Spleen (tissue), 7 donors: ENCODE measurements around the gene PCCA.

ENCODE experiments used
- CTCF ChIP-seq, 11 experiments: fragments of 200-600 bp in 7 of 11; fragments of 450-650 bp in 4 of 11; sonication (generic) in 4 of 11; IDR thresholded peaks in 8 of 11; conservative IDR thresholded peaks in 3 of 11; 1 replicate in 7 of 11; 2 replicates in 4 of 11; pipeline versions ENCODE4 v1.4.0 to v1.8.0; 2016 to 2021; ENCODE audit warnings: antibody characterized with exemption in 11 of 11, inconsistent platforms in 4 of 11, mild to moderate bottlenecking in 1 of 11
- POLR2A ChIP-seq, 3 donors: fragments of 450-650 bp; IDR thresholded peaks; one replicate each; pipeline ENCODE4 v1.5.1; 2017; ENCODE audit warnings: antibody characterized with exemption in 3 of 3, mild to moderate bottlenecking in 1 of 3
- donor health status: DM: no; HTN: no; CAD: no; lungs with moderate emphysema.
- donor health status: DM: no; HTN: no; CAD: no.
- donor health status: DM: no; HTN: no; CAD: no.

GRCh38 chr13:100434010-100434763 is 345.3 kb downstream of the PCCA start:
- TF ChIP-seq CTCF (IDR thresholded peaks at IDR 0.05 in 8 of 11, conservative IDR thresholded peaks at IDR 0.05 in 3 of 11): no peak
- TF ChIP-seq POLR2A (IDR thresholded peaks at IDR 0.05): no peak
